GM19468 (cell line): ENCODE results near the gene PRDM2.

Experiments used
- ATAC-seq: cut with Tn5 transposase; IDR thresholded peaks from one replicate; pipeline ENCODE4 v1.9.1; 2021; ENCODE audit warnings: mild to moderate bottlenecking, moderate library complexity, moderate number of reproducible peaks; ENCODE audit not compliant: unreplicated experiment; ENCODE audit errors: extremely low read depth

The PRDM2 gene

DNA sequence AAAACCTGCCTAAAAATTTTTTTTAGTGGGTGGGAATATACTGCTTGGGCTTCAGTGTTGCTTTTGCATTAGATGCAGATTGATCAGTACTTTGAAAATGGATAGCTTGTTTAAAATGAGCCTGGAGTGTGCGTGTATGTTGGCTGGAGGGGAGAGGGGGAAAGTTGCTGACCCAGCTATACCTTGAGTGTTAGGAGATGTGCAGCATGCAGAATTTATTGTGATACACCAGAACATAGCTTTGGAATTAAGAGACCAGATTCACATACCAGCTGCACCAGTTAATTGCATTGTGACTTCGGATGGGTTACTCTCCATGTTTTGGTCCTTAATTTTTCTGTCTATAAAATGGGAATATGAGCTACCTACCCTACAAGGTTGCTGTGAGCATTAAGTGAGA, 60.4 kb downstream of the PRDM2 start:
- no peak for ATAC-seq

DNA sequence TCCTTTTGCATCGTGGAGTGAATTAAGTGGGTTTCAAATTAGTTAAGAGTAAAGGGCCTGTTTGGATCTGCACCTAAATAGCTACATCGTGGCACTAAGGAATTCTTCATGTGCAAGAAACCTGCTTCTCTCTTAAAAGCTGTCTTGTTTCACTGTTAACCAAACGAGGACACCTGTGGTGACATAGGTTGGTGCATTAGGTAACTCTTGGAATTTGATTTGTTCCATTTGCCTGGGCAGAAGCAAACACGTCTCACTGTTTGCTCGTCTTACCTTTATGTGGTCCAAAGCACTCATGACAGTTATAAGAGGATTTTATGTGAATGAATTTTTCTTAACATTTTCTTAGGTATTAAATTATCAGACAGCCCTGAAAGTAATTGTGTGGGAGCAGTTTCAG, 60.9 kb downstream of the PRDM2 start:
- no peak for ATAC-seq

DNA sequence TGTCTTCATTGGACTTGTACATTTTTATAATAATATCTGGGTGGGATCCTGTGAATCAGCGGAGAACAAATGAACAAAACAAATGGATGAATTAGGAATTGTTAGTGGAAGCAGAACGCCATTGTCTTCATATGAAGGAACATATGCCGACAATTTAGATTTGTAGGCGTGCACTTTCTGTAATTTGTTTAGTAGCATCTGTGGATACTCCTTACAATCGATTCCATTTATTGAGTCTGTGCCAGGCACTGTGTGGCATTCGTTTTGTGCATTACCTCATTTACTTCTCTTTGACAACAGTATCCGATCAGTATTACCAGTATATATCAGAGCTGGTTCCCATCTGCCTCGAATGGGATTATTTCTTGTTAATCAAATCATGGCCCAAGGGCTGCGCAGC, 61.9 kb downstream of the PRDM2 start:
- no peak for ATAC-seq

DNA sequence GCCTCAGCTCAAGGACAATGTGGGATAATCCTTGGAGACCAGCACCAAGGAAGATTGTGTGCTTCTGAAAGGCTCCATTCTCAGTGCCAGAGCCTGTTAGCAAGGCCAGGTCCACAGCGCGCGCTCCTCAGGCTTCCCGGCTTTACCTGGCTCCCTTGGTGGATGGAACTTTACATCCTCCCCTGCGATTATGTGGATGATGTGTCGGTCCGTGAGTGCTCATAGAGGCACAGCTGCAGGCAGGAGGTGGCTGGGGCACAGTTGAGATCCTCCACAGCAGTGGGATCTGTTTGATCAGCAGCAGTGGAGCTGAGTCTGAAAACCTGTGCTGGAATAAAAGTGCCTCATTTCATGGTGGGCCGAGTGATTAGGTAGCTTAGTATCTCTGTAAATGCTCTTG, 62.7 kb downstream of the PRDM2 start:
- ATAC-seq: no peak

DNA sequence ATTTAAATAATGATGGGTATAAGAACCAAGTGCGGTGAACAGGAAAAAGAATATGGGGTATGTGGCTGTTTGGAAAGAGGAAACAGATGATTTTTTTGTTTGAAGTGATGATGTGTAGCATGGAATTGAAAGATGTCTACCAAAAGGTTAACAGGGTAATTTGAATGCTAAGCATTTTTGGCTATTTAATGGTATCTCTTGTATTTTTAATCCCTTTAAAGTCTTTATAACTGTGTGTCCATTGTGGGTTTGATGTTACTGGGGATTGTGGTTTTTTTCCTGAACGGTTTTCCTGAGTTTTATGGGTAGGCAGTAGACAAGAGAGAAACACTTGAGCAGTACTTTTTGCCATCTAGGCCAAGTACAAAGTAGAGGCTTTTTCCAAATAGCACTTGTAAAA, 63.2 kb downstream of the PRDM2 start:
- no peak for ATAC-seq

DNA sequence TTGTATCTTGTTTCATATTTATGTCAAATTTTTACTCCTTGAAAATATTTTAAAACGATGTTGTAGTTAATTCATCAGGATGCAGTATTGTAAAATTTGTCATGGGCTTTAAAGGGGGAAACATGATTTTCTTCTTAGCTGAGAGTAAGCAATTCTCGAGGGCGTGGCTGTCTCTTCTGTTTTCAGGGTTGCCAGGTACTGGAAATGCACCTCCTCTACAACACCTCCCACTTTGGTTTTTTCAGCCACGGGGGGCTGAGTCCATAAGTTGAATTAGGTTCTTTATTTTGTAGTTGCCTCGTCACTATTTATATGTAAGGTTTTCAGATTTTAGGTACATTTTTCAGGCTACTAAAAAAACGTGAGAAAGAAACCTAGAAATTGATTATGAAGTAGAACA, 64.0 kb downstream of the PRDM2 start:
- ATAC-seq: no peak

DNA sequence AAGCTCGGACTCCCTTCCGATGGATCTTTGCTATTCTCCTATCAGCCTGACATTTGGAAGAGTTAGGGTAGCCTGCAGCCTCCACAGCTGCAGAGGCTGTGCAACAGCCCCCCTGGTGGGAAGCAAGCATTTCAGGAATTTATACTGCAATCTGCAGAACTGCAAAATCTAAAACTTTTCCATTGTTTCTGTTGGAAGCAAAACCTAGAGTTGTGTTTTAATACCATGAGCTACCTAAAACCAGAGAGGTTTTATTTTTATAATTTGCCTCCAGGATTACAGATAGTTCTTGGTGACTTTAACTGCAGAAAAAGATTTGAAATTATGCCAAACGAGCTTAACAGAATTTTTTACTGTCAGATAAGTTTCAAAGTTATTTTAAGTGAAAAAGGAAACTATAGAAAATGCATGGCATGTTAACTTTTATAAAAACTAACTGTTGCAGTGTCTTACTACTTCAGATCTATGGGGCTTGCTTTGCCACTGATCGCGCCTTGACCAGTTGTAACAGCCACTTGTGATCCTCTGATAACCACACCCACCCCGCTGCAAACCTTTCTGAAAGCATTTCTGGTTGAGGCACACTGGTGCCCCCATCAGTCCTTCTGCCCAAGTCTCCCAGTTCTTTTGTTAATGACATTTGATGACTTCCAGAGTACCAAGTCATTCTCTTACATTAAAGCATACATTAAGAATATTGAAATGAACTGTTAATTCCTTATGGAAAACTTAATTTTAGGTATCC, 64.8 kb downstream of the PRDM2 start:
- ATAC-seq: no peak

DNA sequence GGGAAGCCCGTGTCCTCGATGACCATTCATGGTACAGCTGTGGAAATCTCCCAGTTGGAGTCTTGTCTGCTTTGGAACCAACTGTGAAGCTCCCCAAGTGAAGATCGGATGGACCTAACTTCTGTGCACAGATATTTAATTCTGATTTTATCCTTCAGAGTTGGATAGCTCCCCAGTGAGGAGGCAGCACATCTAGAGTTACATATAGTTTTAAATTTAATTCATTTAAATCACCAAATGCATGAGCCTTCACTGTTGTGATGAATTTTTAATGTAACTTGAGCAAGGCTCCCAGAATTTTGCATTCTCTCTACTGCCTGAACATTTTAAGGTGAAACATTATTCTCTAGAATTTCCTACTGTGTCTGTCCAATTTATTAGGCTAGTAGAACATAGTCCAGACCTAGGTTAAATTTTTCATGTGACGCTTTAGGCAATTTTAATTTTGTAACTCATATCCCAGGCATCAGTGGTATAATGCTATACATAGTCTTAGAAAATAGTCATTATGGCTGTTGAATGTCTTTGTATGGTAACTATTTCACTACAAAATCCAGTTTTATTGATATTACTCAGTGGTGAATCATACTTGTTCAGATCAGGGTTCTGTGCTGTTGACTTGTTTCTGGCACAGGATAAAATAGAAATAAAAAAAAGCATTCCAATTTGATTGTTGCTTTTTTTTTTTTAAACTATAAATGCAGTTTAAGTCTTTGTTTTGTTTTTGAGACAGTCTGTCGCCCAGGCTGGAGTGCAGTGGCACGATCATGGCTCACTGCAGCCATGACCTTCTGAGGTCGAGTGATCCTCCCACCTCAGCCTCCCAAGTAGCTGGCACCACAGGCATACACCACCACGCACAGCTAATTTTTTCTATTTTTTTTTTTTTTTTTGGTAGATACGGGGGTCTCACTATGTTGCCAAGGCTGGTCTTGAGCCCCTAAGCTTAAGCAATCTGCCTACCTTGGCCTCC, 66.9 kb downstream of the PRDM2 start:
- ATAC-seq: no peak

DNA sequence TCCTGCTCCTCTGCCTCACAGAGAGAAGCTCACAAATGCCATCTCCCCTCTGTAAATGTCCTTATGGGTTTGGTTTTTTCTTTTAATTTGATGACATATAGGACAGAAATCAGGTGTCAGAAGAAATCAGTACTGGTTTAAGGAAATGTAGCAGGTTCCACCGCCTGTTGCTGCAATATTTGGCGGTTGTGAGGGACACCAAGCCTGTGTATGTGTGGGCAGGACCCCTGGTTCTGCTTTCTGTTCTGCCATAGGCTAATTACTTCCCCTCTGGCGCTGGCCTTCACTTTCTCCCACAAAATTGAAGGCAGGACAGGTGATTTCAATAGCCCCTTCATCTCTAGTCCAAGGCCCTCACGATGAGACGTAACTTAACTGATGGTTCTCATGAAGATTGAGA, 69.2 kb downstream of the PRDM2 start:
- no peak for ATAC-seq

DNA sequence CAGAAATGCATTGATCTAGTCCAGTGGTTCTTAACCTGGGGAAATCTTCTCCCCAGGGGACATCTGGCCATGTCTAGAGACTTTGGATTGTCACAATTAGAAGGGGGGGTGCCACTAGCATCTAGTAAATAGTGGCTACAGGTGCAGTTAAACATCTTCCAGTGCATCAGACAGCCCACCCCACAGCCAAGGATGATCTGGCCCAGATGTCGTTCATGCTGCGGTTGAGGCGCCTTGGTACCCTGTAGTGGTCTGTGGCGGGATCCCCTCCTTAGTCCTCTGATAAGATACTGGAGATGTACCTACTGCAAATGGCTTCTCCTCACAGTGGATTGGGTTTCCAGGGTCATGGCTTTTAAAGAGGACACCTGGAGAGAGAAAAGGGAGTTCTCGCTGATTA, 69.8 kb downstream of the PRDM2 start:
- no peak for ATAC-seq

DNA sequence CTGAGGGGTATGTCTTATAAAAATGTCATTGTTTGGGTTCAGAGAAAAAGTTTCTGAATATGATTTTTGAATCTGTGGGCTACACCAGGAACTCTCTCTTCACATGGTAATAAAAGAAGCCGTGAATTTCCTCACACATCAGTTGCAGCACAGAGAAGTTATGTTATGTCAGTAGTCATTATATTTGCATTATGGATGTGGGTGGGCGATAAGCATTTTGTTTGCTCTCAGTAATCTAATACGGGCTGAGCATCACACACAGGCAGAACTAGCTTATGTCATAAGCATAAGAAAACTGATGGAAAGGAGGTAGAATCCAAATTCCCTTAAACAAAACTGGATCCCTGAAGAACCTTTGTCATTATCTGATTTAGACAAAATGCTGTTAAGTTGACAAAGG, 70.8 kb downstream of the PRDM2 start:
- no peak for ATAC-seq

DNA sequence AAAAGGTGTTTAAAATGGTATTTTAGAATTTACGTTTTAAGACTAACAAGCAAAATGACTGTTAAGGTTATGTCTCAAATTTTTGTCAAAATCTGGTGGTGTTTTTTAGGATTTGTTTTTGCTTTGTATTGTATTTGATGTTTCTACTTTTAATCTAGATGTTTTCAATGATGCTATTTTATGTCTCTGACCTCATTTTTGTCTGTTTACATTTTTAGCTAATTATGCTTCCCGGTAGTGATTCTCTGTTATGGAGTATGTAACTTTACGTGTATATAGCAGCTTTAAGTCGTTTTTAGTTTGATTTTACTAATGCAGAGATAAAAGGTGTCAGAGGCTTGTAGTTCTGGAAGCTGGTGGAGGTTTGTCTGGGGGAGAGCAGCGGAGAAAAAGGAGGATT, 71.8 kb downstream of the PRDM2 start:
- no peak for ATAC-seq

DNA sequence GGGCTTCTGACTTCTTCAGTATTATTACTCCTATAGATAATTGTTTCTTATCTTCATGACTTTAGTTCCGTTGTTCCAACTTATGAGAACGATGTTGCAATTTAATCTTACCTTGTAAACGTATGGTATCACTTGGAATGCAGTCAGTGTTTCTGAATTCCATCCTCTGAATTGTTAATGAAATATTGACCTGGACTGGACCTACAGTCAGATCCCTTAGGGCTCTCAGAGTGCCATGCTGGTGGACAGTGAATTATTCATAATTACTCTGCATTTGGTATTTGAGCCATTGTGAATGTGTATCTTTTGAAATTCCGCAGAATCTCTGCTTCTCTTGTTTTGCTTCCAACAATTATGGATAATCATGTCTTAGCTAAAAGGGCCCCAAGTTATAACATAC, 72.3 kb downstream of the PRDM2 start:
- no peak for ATAC-seq

DNA sequence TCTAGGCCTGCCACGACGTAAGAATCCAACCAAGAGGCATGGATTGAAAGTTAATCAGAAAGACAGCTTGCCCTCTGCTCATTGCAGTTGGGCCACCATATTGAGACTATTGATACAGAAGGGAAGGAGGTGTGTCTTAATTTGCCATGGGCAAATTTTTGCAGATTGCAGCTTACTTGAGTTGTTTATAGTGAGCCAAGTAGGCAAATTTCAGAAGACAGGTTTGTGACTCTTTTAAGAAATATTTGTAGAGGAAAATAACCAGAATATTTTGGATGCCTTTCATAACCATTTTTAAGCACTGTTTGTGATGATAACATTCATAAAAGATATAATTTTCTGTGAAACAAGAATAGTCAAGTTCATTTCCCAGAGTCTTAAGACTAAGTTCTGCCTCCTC, 74.1 kb downstream of the PRDM2 start:
- ATAC-seq: no peak

DNA sequence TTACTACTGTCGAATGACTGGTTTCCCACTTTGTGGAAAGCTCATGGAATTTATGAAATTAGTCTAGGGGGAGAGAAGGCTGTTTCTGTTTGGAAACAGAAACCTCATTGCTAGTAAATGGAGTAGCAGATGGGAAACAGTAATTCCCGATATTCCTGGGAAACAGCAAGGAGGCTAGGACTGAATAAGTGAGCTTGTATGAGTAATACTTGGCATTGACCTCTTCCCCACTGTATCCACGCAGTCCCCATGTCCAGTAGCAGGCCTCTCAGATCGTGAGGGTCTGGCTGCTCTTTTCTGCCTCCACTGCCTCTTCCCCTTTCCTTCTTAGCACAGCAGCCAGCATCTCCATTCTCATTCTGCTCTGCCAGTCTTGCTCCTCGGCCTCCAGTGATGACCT, 75.5 kb downstream of the PRDM2 start:
- ATAC-seq: no peak

DNA sequence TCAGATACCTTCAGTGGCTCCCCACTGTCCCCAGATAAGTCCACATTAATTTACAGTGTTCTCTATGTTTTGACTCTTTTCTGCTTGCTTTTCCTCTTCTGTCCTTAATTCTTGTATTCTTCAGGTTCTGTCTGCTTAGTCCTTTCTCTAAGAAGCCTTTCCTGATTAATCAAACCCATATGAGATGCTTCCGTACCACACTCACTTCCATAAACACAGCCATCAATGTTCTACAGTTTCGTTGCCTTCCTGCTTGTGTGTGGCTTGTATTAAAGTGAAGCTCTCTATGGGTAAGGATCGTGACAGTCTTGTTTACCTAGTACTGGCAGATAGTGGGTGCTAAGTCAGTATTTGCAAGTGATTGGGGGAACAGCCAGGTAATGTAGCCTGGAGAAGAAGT, 75.9 kb downstream of the PRDM2 start:
- no peak for ATAC-seq

DNA sequence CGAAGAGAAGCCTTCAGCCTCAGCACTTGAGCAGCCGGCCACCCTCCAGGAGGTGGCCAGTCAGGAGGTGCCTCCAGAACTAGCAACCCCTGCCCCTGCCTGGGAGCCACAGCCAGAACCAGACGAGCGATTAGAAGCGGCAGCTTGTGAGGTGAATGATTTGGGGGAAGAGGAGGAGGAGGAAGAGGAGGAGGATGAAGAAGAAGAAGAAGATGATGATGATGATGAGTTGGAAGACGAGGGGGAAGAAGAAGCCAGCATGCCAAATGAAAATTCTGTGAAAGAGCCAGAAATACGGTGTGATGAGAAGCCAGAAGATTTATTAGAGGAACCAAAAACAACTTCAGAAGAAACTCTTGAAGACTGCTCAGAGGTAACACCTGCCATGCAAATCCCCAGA, 78.4 kb downstream of the PRDM2 start:
- no peak for ATAC-seq

DNA sequence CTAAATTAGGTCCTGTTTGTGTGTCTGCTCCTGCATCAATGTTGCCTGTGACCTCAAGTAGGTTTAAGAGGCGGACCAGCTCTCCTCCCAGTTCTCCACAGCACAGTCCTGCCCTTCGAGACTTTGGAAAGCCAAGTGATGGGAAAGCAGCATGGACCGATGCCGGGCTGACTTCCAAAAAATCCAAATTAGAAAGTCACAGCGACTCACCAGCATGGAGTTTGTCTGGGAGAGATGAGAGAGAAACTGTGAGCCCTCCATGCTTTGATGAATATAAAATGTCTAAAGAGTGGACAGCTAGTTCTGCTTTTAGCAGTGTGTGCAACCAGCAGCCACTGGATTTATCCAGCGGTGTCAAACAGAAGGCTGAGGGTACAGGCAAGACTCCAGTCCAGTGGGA, 79.9 kb downstream of the PRDM2 start:
- ATAC-seq: no peak

DNA sequence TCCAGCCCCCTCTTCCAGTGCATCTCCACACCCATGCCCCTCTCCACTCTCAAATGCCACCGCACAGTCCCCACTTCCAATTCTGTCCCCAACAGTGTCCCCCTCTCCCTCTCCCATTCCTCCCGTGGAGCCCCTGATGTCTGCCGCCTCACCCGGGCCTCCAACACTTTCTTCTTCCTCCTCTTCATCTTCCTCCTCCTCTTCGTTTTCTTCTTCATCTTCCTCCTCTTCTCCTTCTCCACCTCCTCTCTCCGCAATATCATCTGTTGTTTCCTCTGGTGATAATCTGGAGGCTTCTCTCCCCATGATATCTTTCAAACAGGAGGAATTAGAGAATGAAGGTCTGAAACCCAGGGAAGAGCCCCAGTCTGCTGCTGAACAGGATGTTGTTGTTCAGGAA, 80.8 kb downstream of the PRDM2 start:
- no peak for ATAC-seq

DNA sequence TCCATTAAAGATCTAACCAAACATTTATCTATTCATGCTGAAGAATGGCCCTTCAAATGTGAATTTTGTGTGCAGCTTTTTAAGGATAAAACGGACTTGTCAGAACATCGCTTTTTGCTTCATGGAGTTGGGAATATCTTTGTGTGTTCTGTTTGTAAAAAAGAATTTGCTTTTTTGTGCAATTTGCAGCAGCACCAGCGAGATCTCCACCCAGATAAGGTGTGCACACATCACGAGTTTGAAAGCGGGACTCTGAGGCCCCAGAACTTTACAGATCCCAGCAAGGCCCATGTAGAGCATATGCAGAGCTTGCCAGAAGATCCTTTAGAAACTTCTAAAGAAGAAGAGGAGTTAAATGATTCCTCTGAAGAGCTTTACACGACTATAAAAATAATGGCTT, 81.2 kb downstream of the PRDM2 start:
- no peak for ATAC-seq

DNA sequence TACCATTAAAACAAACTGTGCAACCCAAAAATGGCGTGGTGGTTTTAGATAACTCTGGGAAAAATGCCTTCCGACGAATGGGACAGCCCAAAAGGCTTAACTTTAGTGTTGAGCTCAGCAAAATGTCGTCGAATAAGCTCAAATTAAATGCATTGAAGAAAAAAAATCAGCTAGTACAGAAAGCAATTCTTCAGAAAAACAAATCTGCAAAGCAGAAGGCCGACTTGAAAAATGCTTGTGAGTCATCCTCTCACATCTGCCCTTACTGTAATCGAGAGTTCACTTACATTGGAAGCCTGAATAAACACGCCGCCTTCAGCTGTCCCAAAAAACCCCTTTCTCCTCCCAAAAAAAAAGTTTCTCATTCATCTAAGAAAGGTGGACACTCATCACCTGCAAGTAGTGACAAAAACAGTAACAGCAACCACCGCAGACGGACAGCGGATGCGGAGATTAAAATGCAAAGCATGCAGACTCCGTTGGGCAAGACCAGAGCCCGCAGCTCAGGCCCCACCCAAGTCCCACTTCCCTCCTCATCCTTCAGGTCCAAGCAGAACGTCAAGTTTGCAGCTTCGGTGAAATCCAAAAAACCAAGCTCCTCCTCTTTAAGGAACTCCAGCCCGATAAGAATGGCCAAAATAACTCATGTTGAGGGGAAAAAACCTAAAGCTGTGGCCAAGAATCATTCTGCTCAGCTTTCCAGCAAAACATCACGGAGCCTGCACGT, 82.1 kb downstream of the PRDM2 start:
- no peak for ATAC-seq
